Measurements from ENCODE around the gene OSBPL2.

The OSBPL2 gene

GRCh38 chr20:62315773-62316172 is 77.5 kb downstream of the OSBPL2 start:
- no peak for DNase-seq

- no peak for DNase-seq
Measured at GRCh38 chr20:62316331-62317166, 78.2 kb downstream of the OSBPL2 start.

- no peak for DNase-seq
Measured at GRCh38 chr20:62317167-62317655, 78.9 kb downstream of the OSBPL2 start.

- no peak for DNase-seq
Measured at GRCh38 chr20:62318400-62319345, 80.4 kb downstream of the OSBPL2 start.

GRCh38 chr20:62319346-62319909 is 81.1 kb downstream of the OSBPL2 start:
- no peak for DNase-seq

- DNase-seq, result no peak
Measured at GRCh38 chr20:62320581-62321354, 82.4 kb downstream of the OSBPL2 start.

GRCh38 chr20:62321521-62321948 is 83.2 kb downstream of the OSBPL2 start:
- DNase-seq, result no peak

- no peak for DNase-seq
Measured at GRCh38 chr20:62321975-62322374, 83.7 kb downstream of the OSBPL2 start.

- DNase-seq, result no peak
Measured at GRCh38 chr20:62322492-62323041, 84.2 kb downstream of the OSBPL2 start.

- no peak for DNase-seq
Measured at GRCh38 chr20:62323146-62323979, 85.0 kb downstream of the OSBPL2 start.

GRCh38 chr20:62323980-62324906 is 85.9 kb downstream of the OSBPL2 start:
- DNase-seq, result no peak

GRCh38 chr20:62325172-62325905 is 87.0 kb downstream of the OSBPL2 start:
- no peak for DNase-seq

GRCh38 chr20:62326559-62326958 is 88.2 kb downstream of the OSBPL2 start:
- DNase-seq, result no peak

- no peak for DNase-seq
Measured at GRCh38 chr20:62326959-62327725, 88.8 kb downstream of the OSBPL2 start.

- no peak for DNase-seq
Measured at GRCh38 chr20:62327726-62328495, 89.6 kb downstream of the OSBPL2 start.

GRCh38 chr20:62328684-62329388 is 90.5 kb downstream of the OSBPL2 start:
- DNase-seq, result no peak

All from KG1 (cell line).